ENCODE data around the gene WNT2. TPM values are rescaled to one million over a fixed set of nuclear protein-coding genes. Genes with fewer than 3 reads are reported as not detected.

WNT2 gene
- total RNA-seq, 4 donors from 2014 or later = not detected

DNA sequence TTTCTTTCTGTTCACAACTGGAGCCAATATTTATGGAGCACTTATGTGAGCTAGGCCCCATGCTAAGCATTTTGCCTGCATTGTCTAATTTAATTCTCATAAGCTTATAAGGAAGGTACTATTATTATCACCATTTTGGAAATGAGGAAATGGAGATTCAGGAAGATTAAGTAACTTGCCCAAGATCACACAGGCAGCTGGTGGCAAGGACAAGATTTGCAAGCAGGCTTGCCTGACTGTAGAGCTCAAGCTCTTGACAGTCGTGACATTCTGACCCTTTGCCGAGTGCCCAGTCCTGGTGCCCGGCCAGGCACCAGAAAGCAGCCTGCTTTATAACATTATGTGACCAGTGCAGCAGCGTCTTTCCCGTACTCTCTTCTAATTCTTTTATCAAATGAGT, 38.2 kb downstream of the WNT2 start:
- DNase-seq = no peak
- Histone ChIP-seq H3K27ac (no peak overlapping the region), H3K9me3 (no peaks in the 10 kb centered on the region), H3K4me1 (no peaks in the 10 kb centered on the region), H3K4me3 (no peak overlapping the region), H3K36me3 (no peaks in the 10 kb centered on the region), H3K27me3 (no peaks in the 10 kb centered on the region)
- TF ChIP-seq POLR2A (IDR thresholded peaks at IDR 0.05) (no peak), EP300 (IDR thresholded peaks at IDR 0.05; ENCODE audit: low read depth) (no peak), POLR2AphosphoS5 (IDR thresholded peaks at IDR 0.05) (no peak), CTCF (IDR thresholded peaks at IDR 0.05) (no peak)
- intact Hi-C loops (cut with DNase I; ENCODE audit: low total_unique reads) = no loop called here
- WGBS, 2 donors (ENCODE audit: low coverage in 1 of 2) = 91 to 93% methylated on average over 5 of the region's 5 CpGs
- in situ Hi-C loops (cut with MboI; ENCODE audit: low pct_ligation_motif_present in 1 of 4, low pct_unique_long_range_greater_than_20kb in 1 of 4, low sequenced_read_pairs in 3 of 4) = no loop called here

GRCh38 chr7:117283779-117284178, 39.1 kb downstream of the WNT2 start:
- TF ChIP-seq POLR2A (IDR thresholded peaks at IDR 0.05) (no peak), CTCF (IDR thresholded peaks at IDR 0.05) (no peak), POLR2AphosphoS5 (IDR thresholded peaks at IDR 0.05) (no peak), EP300 (IDR thresholded peaks at IDR 0.05; ENCODE audit: low read depth) (no peak)
- Histone ChIP-seq H3K9me3 (no peaks in the 10 kb centered on the region), H3K27me3 (no peaks in the 10 kb centered on the region), H3K4me3 (no peak overlapping the region), H3K4me1 (no peaks in the 10 kb centered on the region), H3K27ac (no peak overlapping the region), H3K36me3 (no peaks in the 10 kb centered on the region)
- intact Hi-C loops (cut with DNase I; ENCODE audit: low total_unique reads) (no loop called here), in situ Hi-C loops (cut with MboI; ENCODE audit: low pct_ligation_motif_present in 1 of 4, low pct_unique_long_range_greater_than_20kb in 1 of 4, low sequenced_read_pairs in 3 of 4) (no loop called here)
- WGBS, 2 donors (ENCODE audit: low coverage in 1 of 2) = 83 to 86% methylated on average over 1 to 6 of the region's 6 CpGs
- no peak for DNase-seq

GRCh38 chr7:117283371-117283770, 39.5 kb downstream of the WNT2 start:
- Histone ChIP-seq H3K27ac (no peak overlapping the region), H3K4me1 (no peaks in the 10 kb centered on the region), H3K4me3 (no peak overlapping the region), H3K36me3 (no peaks in the 10 kb centered on the region), H3K9me3 (no peaks in the 10 kb centered on the region), H3K27me3 (no peaks in the 10 kb centered on the region)
- no peak for DNase-seq
- 74 to 85% methylated on average over 3 of the region's 3 CpGs for WGBS, 2 donors (ENCODE audit: low coverage in 1 of 2)
- in situ Hi-C loops (cut with MboI; ENCODE audit: low pct_ligation_motif_present in 1 of 4, low pct_unique_long_range_greater_than_20kb in 1 of 4, low sequenced_read_pairs in 3 of 4) = no loop called here
- no peak for TF ChIP-seq CTCF (IDR thresholded peaks at IDR 0.05)
- no peak for TF ChIP-seq EP300 (IDR thresholded peaks at IDR 0.05; ENCODE audit: low read depth)
- TF ChIP-seq POLR2A (IDR thresholded peaks at IDR 0.05) = no peak
- TF ChIP-seq POLR2AphosphoS5 (IDR thresholded peaks at IDR 0.05) = no peak
- intact Hi-C loops (cut with DNase I; ENCODE audit: low total_unique reads) = no loop called here

DNA sequence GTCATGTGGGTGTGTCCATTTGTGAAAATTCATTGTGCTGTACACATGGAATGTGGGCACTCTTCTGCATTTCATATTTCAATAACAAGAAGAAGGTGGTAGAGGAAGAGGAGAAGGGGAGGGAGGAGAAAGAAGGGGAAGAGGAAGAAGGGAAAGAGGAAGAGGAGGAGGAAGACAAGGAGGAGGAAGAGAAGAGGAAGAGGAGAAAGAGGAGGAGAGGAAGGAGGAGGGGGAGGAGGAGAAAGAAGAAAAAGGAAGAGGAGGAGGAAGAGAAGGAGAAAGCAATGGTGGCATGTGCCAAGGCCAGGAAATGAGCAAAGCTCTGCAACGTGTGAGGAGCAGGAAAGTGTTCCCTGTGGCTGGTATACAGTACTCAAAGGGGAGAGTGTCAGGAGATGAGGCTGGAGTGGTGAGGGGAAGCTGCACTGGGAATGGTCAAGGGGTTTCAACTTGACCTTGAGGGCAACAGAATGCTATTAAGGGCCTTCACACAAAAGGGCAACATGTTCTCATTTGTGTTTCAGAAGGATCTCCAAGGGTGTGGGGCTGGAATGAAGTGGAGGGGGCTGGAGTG, 40.5 kb downstream of the WNT2 start:
- Histone ChIP-seq H3K9me3 (no peaks in the 10 kb centered on the region), H3K27ac (no peak overlapping the region), H3K27me3 (no peaks in the 10 kb centered on the region), H3K4me1 (no peaks in the 10 kb centered on the region), H3K36me3 (no peaks in the 10 kb centered on the region), H3K4me3 (no peak overlapping the region)
- intact Hi-C loops (cut with DNase I; ENCODE audit: low total_unique reads) = no loop called here
- TF ChIP-seq POLR2A (IDR thresholded peaks at IDR 0.05) = no peak
- no peak for TF ChIP-seq CTCF (IDR thresholded peaks at IDR 0.05)
- no peak for TF ChIP-seq EP300 (IDR thresholded peaks at IDR 0.05; ENCODE audit: low read depth)
- no peak for TF ChIP-seq POLR2AphosphoS5 (IDR thresholded peaks at IDR 0.05)
- WGBS, 2 donors (ENCODE audit: low coverage in 1 of 2) = 23 to 33% methylated on average over 1 of the region's 1 CpG
- no peak for DNase-seq
- in situ Hi-C loops (cut with MboI; ENCODE audit: low pct_ligation_motif_present in 1 of 4, low pct_unique_long_range_greater_than_20kb in 1 of 4, low sequenced_read_pairs in 3 of 4) = no loop called here

Data from transverse colon (tissue), 4 donors.